H9 (cell line): ENCODE results near the gene CEP89. TPM values are rescaled to one million over a fixed set of nuclear protein-coding genes. Genes with fewer than 3 reads are reported as not detected.
A peak's percentile ranks its signal among the peaks of the same experiment; 100 is the strongest.

Experiments
- DNase-seq: peaks from one replicate; pipeline ENCODE4 v3.0.0-alpha.2; 2017
- H2AFZ ChIP-seq: one replicate; pipeline ENCODE4 v1.6.1; 2013; ENCODE audit warnings: mild to moderate bottlenecking, low read length, control low read depth, moderate library complexity
- H2AK5ac ChIP-seq: 2 replicates; pipeline ENCODE4 v1.6.1; 2013; ENCODE audit warnings: low read length, control low read depth, mixed read lengths; ENCODE audit not compliant: insufficient read length
- H2BK120ac ChIP-seq: one replicate; pipeline ENCODE4 v1.6.1; 2013; ENCODE audit warnings: low read depth, mild to moderate bottlenecking, low read length, control low read depth, inconsistent platforms; ENCODE audit not compliant: poor library complexity, severe bottlenecking
- H2BK12ac ChIP-seq: 2 replicates; pipeline ENCODE4 v1.6.1; 2013; ENCODE audit warnings: low read length, control low read depth, mixed read lengths, low read depth; ENCODE audit not compliant: insufficient read length
- H2BK15ac ChIP-seq: 2 replicates; pipeline ENCODE4 v1.6.1; 2013; ENCODE audit warnings: low read depth, low read length, control low read depth
- H2BK20ac ChIP-seq: one replicate; pipeline ENCODE4 v1.6.1; 2013; ENCODE audit warnings: low read depth, mild to moderate bottlenecking, low read length, control low read depth, inconsistent platforms; ENCODE audit not compliant: poor library complexity, severe bottlenecking
- H2BK5ac ChIP-seq: 2 replicates; pipeline ENCODE4 v1.6.1; 2013; ENCODE audit warnings: low read length, control low read depth, mixed read lengths; ENCODE audit not compliant: insufficient read length
- H3K14ac ChIP-seq: 2 replicates; pipeline ENCODE4 v1.6.1; 2013; ENCODE audit warnings: low read length, control low read depth; ENCODE audit not compliant: insufficient read depth
- H3K18ac ChIP-seq: 2 replicates; pipeline ENCODE4 v1.6.1; 2013; ENCODE audit warnings: low read depth, mild to moderate bottlenecking, mixed read lengths, low read length, control low read depth; ENCODE audit not compliant: insufficient read length
- H3K23ac ChIP-seq: 2 replicates; pipeline ENCODE4 v1.6.1; 2013; ENCODE audit warnings: low read length, control low read depth, mixed read lengths, low read depth; ENCODE audit not compliant: insufficient read length
- H3K23me2 ChIP-seq: 2 replicates; pipeline ENCODE4 v1.6.1; 2013; ENCODE audit warnings: low read depth, mild to moderate bottlenecking, mixed read lengths, low read length, control low read depth; ENCODE audit not compliant: insufficient read length, poor library complexity, severe bottlenecking
- H3K27ac ChIP-seq: 2 replicates; pipeline ENCODE4 v1.5.1; 2013; ENCODE audit warnings: low read length, control low read depth, mixed read lengths, low read depth; ENCODE audit not compliant: insufficient read length
- H3K27me3 ChIP-seq: 2 replicates; pipeline ENCODE4 v1.6.1; 2013; ENCODE audit warnings: low read length, control low read depth, inconsistent platforms; ENCODE audit not compliant: insufficient read depth
- H3K4ac ChIP-seq: 2 replicates; pipeline ENCODE4 v1.6.1; 2013; ENCODE audit warnings: low read depth, mild to moderate bottlenecking, control low read depth, inconsistent platforms, low read length, moderate library complexity
- H3K4me1 ChIP-seq: 2 replicates; pipeline ENCODE4 v1.6.1; 2013; ENCODE audit warnings: low read length, control low read depth, inconsistent platforms; ENCODE audit not compliant: insufficient read depth
- H3K4me2 ChIP-seq: 2 replicates; pipeline ENCODE4 v1.6.1; 2013; ENCODE audit warnings: low read length, control low read depth, mixed read lengths; ENCODE audit not compliant: insufficient read length, insufficient read depth
- H3K56ac ChIP-seq: 2 replicates; pipeline ENCODE4 v1.6.1; 2013; ENCODE audit warnings: low read depth, mild to moderate bottlenecking, mixed read lengths, low read length, control low read depth; ENCODE audit not compliant: insufficient read length
- H3K79me1 ChIP-seq: 2 replicates; pipeline ENCODE4 v1.6.1; 2013; ENCODE audit warnings: low read depth, mild to moderate bottlenecking, moderate library complexity, low read length, control low read depth, inconsistent platforms; ENCODE audit not compliant: insufficient read depth, poor library complexity, severe bottlenecking
- H3K79me2 ChIP-seq: 2 replicates; pipeline ENCODE4 v1.6.1; 2013; ENCODE audit warnings: low read length, control low read depth, inconsistent platforms; ENCODE audit not compliant: insufficient read depth
- H3K9ac ChIP-seq: 2 replicates; pipeline ENCODE4 v1.6.1; 2013; ENCODE audit warnings: low read length, control low read depth, mixed read lengths; ENCODE audit not compliant: insufficient read length; ENCODE audit errors: extremely low read depth
- H3K9me3 ChIP-seq: one replicate; pipeline ENCODE4 v1.6.1; 2013; ENCODE audit warnings: low read depth, low read length, inconsistent platforms; ENCODE audit not compliant: control insufficient read depth
- H3T11ph ChIP-seq: one replicate; pipeline ENCODE4 v1.6.1; 2013; ENCODE audit warnings: mild to moderate bottlenecking, low read length, control low read depth, inconsistent platforms
- H4K20me1 ChIP-seq: one replicate; pipeline ENCODE4 v1.6.1; 2013; ENCODE audit not compliant: control insufficient read depth, insufficient read length, insufficient read depth
- H4K5ac ChIP-seq: 2 replicates; pipeline ENCODE4 v1.6.1; 2013; ENCODE audit warnings: low read depth, mild to moderate bottlenecking, mixed read lengths, low read length, control low read depth; ENCODE audit not compliant: insufficient read length
- H4K8ac ChIP-seq: replicated peaks from 2 replicates; pipeline ENCODE4 v1.6.1; 2013; ENCODE audit warnings: low read length, control low read depth, mixed read lengths, low read depth; ENCODE audit not compliant: insufficient read length
- H4K91ac ChIP-seq: 2 replicates; pipeline ENCODE4 v1.6.1; 2013; ENCODE audit warnings: low read depth, mild to moderate bottlenecking, moderate library complexity, mixed read lengths, low read length, control low read depth; ENCODE audit not compliant: insufficient read length
- H3K27ac Mint-ChIP-seq, 3 experiments: 2 replicates in 2 of 3; 3 replicates in 1 of 3; pipeline ENCODE4 v1.8.0; 2020 to 2021; ENCODE audit warnings: mixed read lengths in 3 of 3, mild to moderate bottlenecking in 1 of 3, moderate library complexity in 1 of 3
- H3K27me3 Mint-ChIP-seq: 2 replicates; pipeline ENCODE4 v1.8.0; 2021; ENCODE audit warnings: low read depth, mild to moderate bottlenecking, moderate library complexity, mixed read lengths
- H3K36me3 Mint-ChIP-seq, 3 experiments: 2 replicates in 2 of 3; 3 replicates in 1 of 3; pipeline ENCODE4 v1.8.0; 2020 to 2021; ENCODE audit warnings: low read depth in 3 of 3, mixed read lengths in 3 of 3; ENCODE audit not compliant: insufficient read depth in 1 of 3
- H3K4me1 Mint-ChIP-seq, 2 experiments: 2 replicates each; pipeline ENCODE4 v1.8.0; 2020; ENCODE audit warnings: mixed read lengths in 2 of 2
- H3K4me3 Mint-ChIP-seq, 2 experiments: 2 replicates in 1 of 2; 3 replicates in 1 of 2; pipeline ENCODE4 v1.8.0; 2020 to 2021; ENCODE audit warnings: mild to moderate bottlenecking in 2 of 2, mixed read lengths in 2 of 2, moderate library complexity in 1 of 2
- H3K9me3 Mint-ChIP-seq, 2 experiments: 2 replicates in 1 of 2; 3 replicates in 1 of 2; pipeline ENCODE4 v1.8.0; 2020; ENCODE audit warnings: mild to moderate bottlenecking in 2 of 2, mixed read lengths in 2 of 2, moderate library complexity in 1 of 2
- CTCF ChIP-seq: fragments of 200-600 bp; sonication (generic); conservative IDR thresholded peaks from 3 replicates; pipeline ENCODE4 v1.8.0; 2021; ENCODE audit warnings: antibody characterized with exemption, mild to moderate bottlenecking
- whole genome bisulfite sequencing: extraction: QIAGEN DNeasy Blood & Tissue Kit; methylation state at CpG from one replicate; pipeline ENCODE4 v1.1.7; 2013; ENCODE audit warnings: missing lambda C conversion rate, low lambda C conversion rate, mixed read lengths; ENCODE audit not compliant: insufficient read length; ENCODE audit errors: extremely low coverage; 5-methylcytosine and 5-hydroxymethylcytosine counted together
- total RNA-seq: library from RNA; stranded (reverse); gene quantifications from 2 replicates; pipeline ENCODE4 v1.2.1, GENCODE V29; 2021

The CEP89 gene
- total RNA-seq, 1 experiment from 2014 or later, result 22.1 TPM

DNA sequence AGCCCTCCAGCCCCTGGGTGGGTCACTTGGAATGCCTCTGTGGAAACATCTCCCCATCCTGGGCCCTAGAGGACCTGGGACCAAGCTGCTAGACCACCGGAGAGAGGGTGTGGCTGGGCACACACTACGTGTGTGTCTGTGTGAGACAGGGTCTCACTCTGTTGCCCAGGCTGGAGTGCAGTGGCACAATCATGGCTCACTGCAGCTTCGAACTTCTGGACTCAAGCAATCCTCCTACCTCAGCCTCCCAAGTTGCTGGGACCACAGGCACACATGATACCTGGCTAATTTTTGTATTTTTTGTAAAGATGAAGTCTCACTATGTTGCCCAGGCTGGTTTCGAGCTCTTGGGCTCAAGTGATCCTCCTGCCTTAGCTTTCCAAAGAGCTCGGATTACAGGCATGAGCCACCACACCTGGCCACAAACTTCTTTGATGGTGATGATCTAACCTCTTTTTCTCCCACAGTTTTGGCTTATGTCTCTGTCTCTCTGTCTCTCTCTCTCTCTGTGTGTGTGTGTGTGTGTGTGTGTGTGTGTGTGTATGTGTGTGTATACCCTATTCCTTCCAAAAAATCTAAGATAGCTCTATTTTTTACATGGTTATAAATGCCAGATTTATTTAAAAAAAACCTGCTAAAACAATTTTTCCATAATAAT, 70.1 kb downstream of the CEP89 start:
- no peak overlapping the region for H4K8ac ChIP-seq
- no peak overlapping the region for H2BK5ac ChIP-seq
- Mint-ChIP-seq H3K27ac (peak overlapping the region in 2 of 3 experiments; percentile 2 to 19; a peak in 1 of 7 replicates), H3K27me3 (no peaks in the 10 kb centered on the region), H3K4me3 (no peak overlapping the region), H3K4me1 (peaks cover 14 to 16% of the 10 kb centered on the region in 2 experiments), H3K9me3 (no peaks in the 10 kb centered on the region), H3K36me3 (peaks cover 6 to 11% (median 8%) of the 10 kb centered on the region in 3 experiments; a peak in 5 of 7 replicates)
- no peak overlapping the region for H2BK20ac ChIP-seq
- no peak overlapping the region for H3K27ac ChIP-seq
- H3K9me3 ChIP-seq, result no peaks in the 10 kb centered on the region
- H3K14ac ChIP-seq, result no peak overlapping the region; the same call in 1 of the 2 replicates
- no peak overlapping the region for H3K56ac ChIP-seq
- H3K23ac ChIP-seq, result no peak overlapping the region
- no peaks in the 10 kb centered on the region for H3K27me3 ChIP-seq
- no peaks in the 10 kb centered on the region for H3K23me2 ChIP-seq
- no CpG with 5 or more reads among the region's 5 CpGs for WGBS
- no peaks in the 10 kb centered on the region for H3K79me2 ChIP-seq
- no peaks in the 10 kb centered on the region for H3K79me1 ChIP-seq
- no peak for TF ChIP-seq CTCF
- no peak overlapping the region for H2BK15ac ChIP-seq
- H3K4ac ChIP-seq, result no peak overlapping the region
- H4K5ac ChIP-seq, result no peak overlapping the region
- H2AFZ ChIP-seq, result no peak overlapping the region
- no peaks in the 10 kb centered on the region for H4K20me1 ChIP-seq
- H2AK5ac ChIP-seq, result no peak overlapping the region
- peaks cover 5% of the 10 kb centered on the region; the same call in 1 of the 2 replicates for H3K4me1 ChIP-seq
- H3K4me2 ChIP-seq, result no peak overlapping the region
- H2BK12ac ChIP-seq, result no peak overlapping the region
- H2BK120ac ChIP-seq, result no peak overlapping the region
- H3K18ac ChIP-seq, result no peak overlapping the region
- DNase-seq, result no peak
- H3T11ph ChIP-seq, result no peak overlapping the region
- H4K91ac ChIP-seq, result no peak overlapping the region
- H3K9ac ChIP-seq, result no peak overlapping the region
